OCI-LY7 (cell line): ENCODE measurements around the gene LRRC9. TPM values are rescaled to one million over a fixed set of nuclear protein-coding genes. Genes with fewer than 3 reads are reported as not detected.
A peak's percentile ranks its signal among the peaks of the same experiment; 100 is the strongest.

Experiments
- BruUV-seq: library from RNA; stranded (reverse); fragments of 400-500 nt; replicated peaks from 2 replicates; lab custom pipeline; 2021; lab: Mats Ljungman, UMichigan
- CTCF ChIA-PET: fragments of 300-600 bp; sonication (Branson Sonifier 250); formaldehyde crosslinking; loops from one replicate; lab custom pipeline; 2022; ENCODE audit warnings: antibody characterized with exemption; ENCODE audit not compliant: unreplicated experiment; lab: Charles Lee
- POLR2A ChIA-PET: fragments of 300-600 bp; sonication (Branson Sonifier 250); formaldehyde crosslinking; loops from one replicate; lab custom pipeline; 2022; ENCODE audit warnings: antibody characterized with exemption; lab: Charles Lee
- DNase-seq: peaks from one replicate; pipeline ENCODE4 v3.0.0-alpha.2; 2015; ENCODE audit warnings: low spot score
- H2AFZ ChIP-seq: fragments of 200-600 bp; sonication (generic), shearing (Covaris generic); 2 replicates; pipeline ENCODE4 v1.6.1; 2014; ENCODE audit warnings: mild to moderate bottlenecking, antibody characterized with exemption, low read length, moderate library complexity
- H3K27ac ChIP-seq: fragments of 200-600 bp; sonication (generic); 2 replicates; pipeline ENCODE4 v1.5.1; 2014; ENCODE audit warnings: mixed run types, low read depth, mild to moderate bottlenecking, moderate library complexity, low read length, inconsistent platforms; ENCODE audit not compliant: poor library complexity, severe bottlenecking
- H3K36me3 ChIP-seq: fragments of 200-600 bp; sonication (generic); 2 replicates; pipeline ENCODE4 v1.6.1; 2014; ENCODE audit warnings: mild to moderate bottlenecking, antibody characterized with exemption, low read length, moderate library complexity, mixed read lengths; ENCODE audit not compliant: insufficient read depth
- H3K4me1 ChIP-seq: fragments of 200-600 bp; sonication (generic); 2 replicates; pipeline ENCODE4 v1.5.1; 2014; ENCODE audit warnings: mild to moderate bottlenecking, low read length; ENCODE audit not compliant: insufficient read depth, poor library complexity, severe bottlenecking
- H3K4me2 ChIP-seq: fragments of 200-600 bp; sonication (generic); 2 replicates; pipeline ENCODE4 v1.6.1; 2014; ENCODE audit warnings: mild to moderate bottlenecking, low read length
- H3K4me3 ChIP-seq: fragments of 200-600 bp; sonication (generic); 2 replicates; pipeline ENCODE4 v1.5.1; 2014; ENCODE audit warnings: mild to moderate bottlenecking, low read depth, low read length; ENCODE audit not compliant: poor library complexity, severe bottlenecking
- H3K79me2 ChIP-seq: fragments of 200-600 bp; sonication (generic); 2 replicates; pipeline ENCODE4 v1.6.1; 2016; ENCODE audit warnings: low read depth, mild to moderate bottlenecking, low read length, moderate library complexity, mixed read lengths; ENCODE audit not compliant: insufficient read depth
- H3K9me2 ChIP-seq: fragments of 200-600 bp; sonication (generic); 2 replicates; pipeline ENCODE4 v1.6.1; 2016; ENCODE audit warnings: mild to moderate bottlenecking, low read length, mixed read lengths; ENCODE audit not compliant: insufficient read depth
- H3K9me3 ChIP-seq: fragments of 200-600 bp; sonication (generic); 2 replicates; pipeline ENCODE4 v1.6.1; 2014; ENCODE audit warnings: mild to moderate bottlenecking, mixed run types, low read length, mixed read lengths
- H4K20me1 ChIP-seq: fragments of 200-600 bp; sonication (generic); 2 replicates; pipeline ENCODE4 v1.6.1; 2014; ENCODE audit warnings: mild to moderate bottlenecking, antibody characterized with exemption, low read length, moderate library complexity, mixed read lengths; ENCODE audit not compliant: insufficient read depth
- CTCF ChIP-seq: fragments of 200-600 bp; sonication (generic); conservative IDR thresholded peaks from 2 replicates; pipeline ENCODE4 v1.5.1; 2014; ENCODE audit warnings: mild to moderate bottlenecking, antibody characterized with exemption, low read length, moderate library complexity, mixed read lengths
- EZH2phosphoT487 ChIP-seq: fragments of 200-600 bp; sonication (generic); IDR thresholded peaks from 2 replicates; pipeline ENCODE4 v1.6.1; 2018; ENCODE audit warnings: low read depth, borderline replicate concordance, mild to moderate bottlenecking, mixed run types, antibody characterized with exemption, low read length, moderate library complexity, mixed read lengths
- intact Hi-C: fragments of 100-400 bp; cut with micrococcal nuclease; formaldehyde crosslinking; loops from one replicate; pipeline ENCODE4 v1.10.0; 2022; ENCODE audit not compliant: unreplicated experiment
- total RNA-seq, 2 experiments: library from RNA; depleted of rRNA in 1 of 2; stranded (reverse); fragments of >200 nt in 1 of 2; shearing (Covaris generic) in 1 of 2; gene quantifications; 2 replicates each; pipeline ENCODE4 v1.2.3, GENCODE V29; 2014 to 2022

Gene LRRC9
- total RNA-seq, 2 experiments from 2014 or later, result 0.65 TPM; not detected in 1

- intact Hi-C loops, result loop anchor here (1.0 to 5.0 kb wide), 6 partner anchors 74 to 256 kb away; partner anchors contain the start of genes DHRS7 and PPM1A
- H3K9me2 ChIP-seq, result no peaks in the 10 kb centered on the region
- peak overlapping the region; percentile 79 for H2AFZ ChIP-seq
- ChIA-PET POLR2A (interaction anchor here (0.6 to 5.0 kb wide), 12 partner anchors 9 to 157 kb away, joined by 3 to 26 read pairs (median 4); partner anchors contain the start of gene DHRS7), CTCF (interaction anchor here (0.6 kb wide), 1 partner anchor 61 kb away, joined by 3 read pairs; no protein-coding TSS in a partner anchor)
- H3K4me1 ChIP-seq, result peaks cover 33% of the 10 kb centered on the region
- peak overlapping the region; percentile 86 for H3K27ac ChIP-seq
- BruUV-seq, result TSS peak; percentile 94
- DNase-seq, result peak; percentile 50
- TF ChIP-seq EZH2phosphoT487 (no peak), CTCF (no peak)
- peaks cover 25% of the 10 kb centered on the region; the same call in 1 of the 2 replicates for H4K20me1 ChIP-seq
- H3K36me3 ChIP-seq, result peaks cover 3% of the 10 kb centered on the region
- no peaks in the 10 kb centered on the region for H3K9me3 ChIP-seq
- peak overlapping the region; percentile 73 for H3K4me2 ChIP-seq
- peaks cover 38% of the 10 kb centered on the region for H3K79me2 ChIP-seq
- H3K4me3 ChIP-seq, result peak overlapping the region; percentile 82
Measured at GRCh38 chr14:60090864-60091519, 171.0 kb downstream of the LRRC9 start.

GRCh38 chr14:60091550-60092525 lies 171.9 kb downstream of the LRRC9 start, which contains the start of gene PCNX4:
Gene PCNX4, plus strand, starts transcription at chr14:60091923. Its CDS starts 15,716 bp downstream, at chr14:60107639.
- H3K9me2 ChIP-seq, result no peaks in the 10 kb centered on the region
- intact Hi-C loops, result loop anchor here (1.0 to 5.0 kb wide), 7 partner anchors 73 to 255 kb away; partner anchors contain the start of genes DHRS7 and PPM1A
- no TSS peak for BruUV-seq

More at GRCh38 chr14:60091550-60092525, 171.9 kb downstream of the LRRC9 start, which contains the start of gene PCNX4:
- no peaks in the 10 kb centered on the region for H3K9me3 ChIP-seq
- peaks cover 11% of the 10 kb centered on the region for H3K36me3 ChIP-seq
- peaks cover 33% of the 10 kb centered on the region for H3K4me1 ChIP-seq
- H4K20me1 ChIP-seq, result peaks cover 25% of the 10 kb centered on the region; the same call in 1 of the 2 replicates
- peak; percentile 99 for DNase-seq
- TF ChIP-seq EZH2phosphoT487, result no peak
- TF ChIP-seq CTCF, result no peak
- peak within 1 kb of the TSS; percentile 94 for H3K4me2 ChIP-seq
- peak within 1 kb of the TSS; percentile 82 for H3K4me3 ChIP-seq
- peak within 1 kb of the TSS; percentile 86 for H3K27ac ChIP-seq
- peaks cover 47% of the 10 kb centered on the region for H3K79me2 ChIP-seq
- ChIA-PET POLR2A (interaction anchor here (0.6 to 5.0 kb wide), 11 partner anchors 10 to 236 kb away, joined by 3 to 26 read pairs (median 4); partner anchors contain the start of gene DHRS7), CTCF (interaction anchor here (0.6 kb wide), 1 partner anchor 478 kb away, joined by 5 read pairs; no protein-coding TSS in a partner anchor)
- H2AFZ ChIP-seq, result peak within 1 kb of the TSS; percentile 79
